SHP77 (cell line): ENCODE measurements around the gene CCL14.
A peak's percentile ranks its signal among the peaks of the same experiment; 100 is the strongest.
"Not testable (repeated sequence)": the region's sequence is repeated elsewhere in the genome, so short reads cannot be mapped to it uniquely, and the experiment has no call there.

Experiments
- DNase-seq, 2 experiments: peaks; one replicate each; lab custom pipeline; 2025; lab: John Stamatoyannopoulos, UW

CCL14 gene

DNA sequence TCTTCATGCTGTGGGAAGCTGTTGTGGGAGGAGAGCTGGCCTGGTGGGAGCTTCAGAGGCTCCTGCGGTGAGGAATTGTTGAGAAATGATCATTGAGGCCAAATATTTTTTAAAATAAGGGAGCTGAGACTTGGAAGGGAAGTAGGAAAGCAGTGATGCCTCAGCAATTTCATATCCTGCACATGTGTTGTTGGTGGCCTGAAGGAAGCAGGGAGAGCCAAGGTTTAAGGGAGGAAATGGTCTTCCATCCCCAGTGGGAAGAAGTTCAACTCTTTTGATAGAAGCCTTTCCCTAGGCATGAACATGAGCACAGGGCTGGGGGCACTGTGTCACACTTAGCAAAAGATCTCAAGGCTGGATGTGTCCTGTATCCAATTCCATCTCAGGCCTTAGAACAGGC is at the start of gene CCL14:
Gene CCL14, minus strand, starts transcription at position 87 of the 400 bp plus-strand sequence. Its CDS starts 80 bp downstream, at position 7.
- no peak for DNase-seq

DNA sequence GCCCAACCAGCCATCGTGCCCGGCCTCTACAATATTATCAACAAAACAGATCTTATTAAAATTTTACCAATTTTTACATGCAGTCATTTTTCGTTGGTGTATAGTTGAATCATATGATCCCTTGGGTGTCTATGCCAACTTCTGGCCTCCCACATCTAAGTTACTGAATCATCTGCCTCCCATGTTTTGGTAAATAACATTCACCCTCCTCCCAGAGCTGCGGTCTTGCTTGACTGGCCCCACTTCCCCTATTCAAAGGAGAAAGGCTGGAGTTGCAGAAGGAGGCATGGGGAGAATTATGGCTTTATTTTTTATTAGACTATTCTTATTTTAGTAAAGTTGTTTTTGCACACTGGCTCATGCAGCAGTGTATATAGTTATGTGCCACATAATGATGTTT is 49.7 kb upstream of the CCL14 start:
- DNase-seq, result no peak

DNA sequence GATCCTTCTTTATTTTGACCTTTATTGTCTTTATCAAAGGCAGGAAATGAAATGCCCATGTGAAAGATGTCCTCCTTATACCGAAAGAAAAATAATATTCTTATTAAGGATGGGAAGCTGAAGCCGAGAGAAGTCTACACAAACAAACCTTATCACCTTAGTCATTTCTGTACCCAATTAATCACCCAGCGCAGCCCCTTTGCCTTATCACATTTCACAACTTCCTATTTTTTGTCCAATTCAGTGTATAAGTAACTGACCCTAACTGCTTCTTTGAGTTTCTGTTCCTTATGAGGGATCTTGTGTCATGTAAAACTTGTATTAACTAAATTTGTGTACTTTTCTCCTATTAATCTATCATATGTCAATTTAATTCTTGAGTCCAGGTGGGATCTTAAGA is 47.6 kb upstream of the CCL14 start:
- no peak for DNase-seq

DNA sequence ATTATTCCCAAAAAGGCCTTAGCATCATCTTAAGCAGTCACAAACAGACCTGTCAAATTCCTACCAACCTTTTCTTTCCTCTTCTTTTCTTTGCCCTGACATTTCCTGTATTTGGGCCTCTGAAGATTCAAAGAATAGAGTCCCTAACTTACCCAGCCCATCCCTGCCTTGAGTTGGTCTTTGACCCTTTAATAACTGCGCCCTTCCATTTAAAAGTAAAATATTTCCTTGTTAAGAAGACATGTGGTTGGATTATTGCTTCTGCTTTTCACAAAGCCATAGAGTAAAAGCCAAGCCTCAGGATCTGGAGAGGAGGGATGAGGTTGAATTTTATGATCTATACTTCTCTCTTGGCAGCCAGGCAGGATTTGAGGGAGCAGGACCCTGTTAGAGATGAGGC is 44.4 kb upstream of the CCL14 start:
- no peak for DNase-seq

DNA sequence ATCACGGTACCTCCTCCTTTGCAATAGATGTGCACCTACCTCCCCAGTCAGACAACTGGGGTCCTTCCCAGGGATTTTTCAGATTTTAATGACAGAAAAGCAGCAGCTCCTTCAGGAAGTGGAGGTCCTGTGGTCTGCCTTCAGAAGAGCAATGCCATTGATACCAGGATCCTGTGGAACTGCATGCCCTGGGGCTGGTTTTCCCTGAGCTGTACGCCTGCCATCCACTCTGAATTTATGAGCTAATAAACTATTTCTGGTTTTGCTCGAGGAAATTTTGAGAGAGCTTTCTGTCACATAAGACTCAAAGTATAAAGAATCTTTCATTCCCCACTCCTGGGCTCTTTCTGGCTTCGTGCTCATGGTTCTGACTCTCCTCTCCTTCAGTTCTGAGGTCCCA is 41.2 kb upstream of the CCL14 start:
- no peak for DNase-seq

DNA sequence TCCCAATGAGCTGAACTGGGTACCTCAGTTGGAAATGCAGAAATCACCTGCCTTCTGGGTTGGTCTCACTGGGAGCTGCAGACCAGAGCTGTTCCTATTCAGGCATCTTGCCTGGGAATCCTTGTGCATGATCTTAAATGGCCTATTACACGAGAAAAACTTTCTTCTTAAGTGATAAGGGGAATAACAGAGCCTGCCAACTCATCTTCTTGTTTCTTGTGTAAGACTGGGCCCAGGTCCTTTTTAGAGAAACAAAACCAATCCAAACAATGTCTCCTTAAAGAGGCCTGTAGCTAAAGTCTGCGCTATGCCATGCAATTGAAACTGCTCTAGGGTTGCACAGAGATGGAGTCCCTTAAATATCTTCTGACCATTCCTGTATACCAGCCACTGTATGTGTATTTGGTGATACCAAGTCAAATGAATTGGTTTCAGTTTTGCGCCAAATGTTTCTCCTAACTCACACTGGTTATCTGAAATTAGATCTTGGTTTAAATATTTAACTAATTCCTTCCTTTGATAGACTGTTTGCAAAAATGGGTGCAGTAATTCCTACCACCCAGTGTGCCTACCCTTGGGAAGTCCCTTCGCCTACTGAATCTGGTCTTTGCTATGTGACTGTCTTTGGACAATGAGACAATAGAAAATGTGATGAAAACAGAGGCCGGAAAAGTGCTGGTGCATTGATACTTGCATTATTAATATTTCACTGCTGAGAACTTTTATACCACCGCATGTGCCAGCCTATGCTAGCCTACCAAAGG is 37.8 kb upstream of the CCL14 start:
- DNase-seq, result no peak

DNA sequence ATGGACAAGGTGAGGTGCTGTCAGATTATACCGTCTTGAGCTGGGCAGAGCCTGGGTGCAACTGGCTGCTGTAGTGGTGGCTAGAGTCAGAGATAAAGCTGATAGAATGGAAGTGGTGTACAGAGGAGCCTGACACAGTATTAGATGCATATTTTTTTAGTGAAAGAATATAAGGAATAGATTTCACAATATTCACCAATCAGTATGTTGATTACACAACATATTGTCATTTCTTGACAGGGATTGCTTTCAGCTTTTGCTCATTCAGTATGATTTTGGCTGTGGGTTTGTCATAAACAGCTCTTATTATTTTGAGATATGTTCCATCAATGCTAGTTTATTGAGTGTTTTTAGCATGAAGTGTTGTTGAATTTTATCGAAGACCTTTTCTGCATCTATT is 32.9 kb upstream of the CCL14 start:
- no peak for DNase-seq

DNA sequence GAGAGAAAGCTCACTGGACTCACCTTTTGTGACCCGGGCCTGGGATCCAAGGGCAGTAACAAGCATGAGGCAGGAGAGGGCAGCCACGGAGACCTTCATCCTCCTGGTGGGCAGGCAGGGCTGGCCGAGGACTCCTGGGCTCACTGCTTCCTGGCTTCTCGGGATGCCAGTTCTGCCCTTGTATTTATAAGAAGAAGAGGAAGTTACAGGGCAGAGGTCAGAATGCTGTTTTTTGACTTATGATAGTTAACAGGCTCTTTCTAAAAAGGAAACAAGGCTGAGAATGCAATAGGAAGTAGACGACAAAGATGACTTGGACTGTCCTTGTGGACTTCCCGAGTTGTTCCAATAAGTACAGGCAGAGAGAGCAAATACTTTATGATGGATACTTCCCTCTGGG is 31.3 kb upstream of the CCL14 start, which contains the start of gene CCL23:
Gene CCL23, minus strand, starts transcription at position 174 of the 400 bp plus-strand sequence. Its CDS starts 75 bp downstream, at position 99.
- no peak for DNase-seq

DNA sequence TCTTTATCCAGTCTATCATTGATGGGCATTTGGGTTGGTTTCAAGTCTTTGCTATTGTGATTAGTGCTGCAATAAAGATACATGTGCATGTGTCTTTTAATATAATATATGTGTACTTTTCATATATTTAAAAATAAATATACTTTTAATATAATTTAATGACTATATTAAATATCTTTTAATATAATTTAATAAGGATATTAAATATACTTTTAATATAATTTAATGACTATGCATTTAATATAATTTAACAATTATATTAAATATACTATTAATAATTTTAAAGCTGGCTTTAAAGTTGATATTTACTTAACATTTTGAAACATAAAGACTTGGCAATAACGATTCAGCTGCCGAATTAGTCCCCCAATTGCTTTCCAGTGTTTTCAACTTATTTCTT is 30.0 kb upstream of the CCL14 start:
- no peak for DNase-seq

DNA sequence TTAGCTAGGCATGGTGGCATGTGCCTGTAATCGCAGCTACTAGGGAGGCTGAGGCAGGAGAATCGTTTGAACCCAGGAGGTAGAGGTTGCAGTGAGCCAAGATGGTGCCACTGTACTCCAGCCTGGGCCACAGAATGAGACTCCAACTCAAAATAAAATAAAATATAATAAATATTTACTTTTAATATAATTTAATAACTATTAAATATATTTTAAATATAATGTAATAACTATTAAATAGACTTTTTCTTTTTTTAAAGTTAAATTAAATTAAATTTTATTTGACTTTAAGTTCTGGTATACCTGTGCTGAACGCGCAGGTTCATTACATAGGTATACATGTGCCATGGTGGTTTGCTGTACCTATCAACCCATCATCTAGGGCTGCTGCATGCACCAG is 29.4 kb upstream of the CCL14 start:
- DNase-seq, result not testable (repeated sequence)

DNA sequence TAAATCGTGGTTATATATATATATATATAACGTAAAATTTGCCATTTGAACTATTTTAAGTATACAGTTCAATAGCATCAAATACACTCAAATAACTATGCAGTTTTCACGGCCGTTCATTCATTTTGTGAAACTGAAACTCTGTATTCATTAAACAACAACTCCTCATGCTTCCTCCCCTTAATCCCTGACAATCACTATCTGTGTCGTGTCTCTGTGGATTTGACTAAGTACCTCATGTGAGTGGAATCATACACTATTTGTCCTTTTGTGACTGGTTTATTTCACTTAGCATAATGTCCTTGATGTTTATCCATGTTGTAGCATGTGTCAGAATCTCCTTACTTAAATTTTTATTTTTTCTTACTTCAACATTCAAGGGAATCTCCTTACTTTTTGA is 28.4 kb upstream of the CCL14 start:
- DNase-seq, result no peak

DNA sequence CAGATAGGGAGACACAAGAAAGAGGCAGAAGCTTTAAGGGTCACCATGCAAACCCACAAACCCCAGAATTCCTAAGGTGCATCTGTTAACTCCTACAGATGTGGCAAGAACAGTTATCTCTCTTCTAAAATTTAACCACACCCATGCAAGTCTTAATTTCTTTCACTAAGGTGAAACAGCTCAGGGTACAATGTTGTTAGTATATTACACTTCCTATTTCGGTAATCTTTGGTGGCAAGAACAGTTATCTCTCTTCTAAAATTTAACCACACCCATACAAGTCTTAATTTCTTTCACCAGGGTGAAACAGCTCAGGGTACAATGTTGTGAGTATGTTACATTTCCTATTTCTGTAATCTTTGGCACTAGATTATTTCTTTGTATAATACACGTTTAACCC is 24.7 kb upstream of the CCL14 start:
- no peak for DNase-seq

DNA sequence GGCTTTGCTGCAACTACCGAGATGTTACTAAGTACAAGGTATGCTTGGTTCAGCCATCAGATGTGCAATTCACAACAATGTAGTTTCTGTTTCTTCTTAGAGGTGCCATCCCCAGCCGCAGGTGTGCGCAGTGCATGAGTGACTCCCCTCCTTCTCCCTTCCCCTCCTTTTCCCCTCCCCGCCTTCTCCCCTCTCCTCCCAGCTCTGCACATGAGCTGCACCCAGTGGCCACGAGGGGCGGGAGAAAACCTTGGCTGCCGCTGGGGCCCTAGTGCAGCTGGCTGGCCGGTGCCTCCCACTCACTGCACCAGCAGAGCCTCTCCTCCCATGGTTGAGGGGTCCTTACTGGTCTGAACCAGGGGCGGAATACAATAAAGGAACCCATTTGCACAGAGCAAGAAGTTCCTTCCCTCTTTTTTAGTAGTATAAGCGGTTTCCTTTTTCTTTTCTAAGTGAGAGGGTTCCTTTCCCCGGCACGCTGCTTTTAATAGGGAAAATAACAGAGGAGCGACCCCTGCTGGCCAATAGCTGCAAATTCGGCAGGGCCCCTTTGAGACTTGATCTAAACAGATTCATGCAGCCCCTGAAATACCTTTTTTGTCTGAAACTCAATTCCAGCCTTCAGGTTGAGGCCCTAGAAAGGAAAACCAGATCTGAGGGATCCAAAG is 22.6 kb upstream of the CCL14 start:
- no peak for DNase-seq

DNA sequence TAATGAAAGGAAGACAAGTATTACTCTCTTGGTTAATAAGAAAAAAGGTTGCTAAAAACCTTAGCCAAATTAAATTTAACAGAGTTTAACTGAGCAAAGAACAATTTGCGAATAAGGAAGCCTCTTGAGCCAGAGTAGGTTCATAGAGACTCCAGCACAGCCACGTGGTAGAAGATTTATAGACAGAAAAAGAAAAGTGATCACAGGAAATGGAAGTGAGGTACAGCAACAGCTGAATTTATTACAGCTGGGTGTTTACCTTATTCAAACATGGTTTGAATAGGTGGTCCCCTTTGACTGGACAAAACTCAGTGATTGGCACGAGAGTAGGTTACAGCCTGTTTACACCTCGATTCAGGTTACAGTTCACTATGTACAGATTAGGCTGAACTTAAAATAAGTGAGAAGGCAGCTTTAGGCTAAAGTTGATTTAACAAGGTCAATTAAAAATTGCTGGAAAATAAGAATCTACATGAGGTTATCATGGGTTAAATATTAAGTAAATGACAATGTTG is 18.1 kb upstream of the CCL14 start:
- no peak for DNase-seq

DNA sequence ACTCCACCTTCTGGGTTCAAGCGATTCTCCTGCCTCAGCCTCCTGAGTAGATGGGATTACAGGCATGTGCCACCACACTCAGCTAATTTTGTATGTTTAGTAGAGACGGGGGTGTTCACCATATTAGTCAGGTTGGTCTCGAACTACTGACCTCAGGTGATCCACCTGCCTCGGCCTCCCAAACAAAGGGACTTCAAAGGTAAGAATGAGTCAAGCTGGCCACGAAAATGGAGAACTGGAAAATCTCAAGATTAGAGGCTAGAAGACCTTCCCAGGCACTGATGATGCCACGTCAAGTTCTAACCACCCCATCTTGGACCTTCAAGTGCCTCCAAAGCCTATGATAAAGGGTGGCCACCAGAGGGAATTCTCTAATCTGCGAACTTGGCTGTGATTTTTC is 16.1 kb upstream of the CCL14 start:
- no peak for DNase-seq

DNA sequence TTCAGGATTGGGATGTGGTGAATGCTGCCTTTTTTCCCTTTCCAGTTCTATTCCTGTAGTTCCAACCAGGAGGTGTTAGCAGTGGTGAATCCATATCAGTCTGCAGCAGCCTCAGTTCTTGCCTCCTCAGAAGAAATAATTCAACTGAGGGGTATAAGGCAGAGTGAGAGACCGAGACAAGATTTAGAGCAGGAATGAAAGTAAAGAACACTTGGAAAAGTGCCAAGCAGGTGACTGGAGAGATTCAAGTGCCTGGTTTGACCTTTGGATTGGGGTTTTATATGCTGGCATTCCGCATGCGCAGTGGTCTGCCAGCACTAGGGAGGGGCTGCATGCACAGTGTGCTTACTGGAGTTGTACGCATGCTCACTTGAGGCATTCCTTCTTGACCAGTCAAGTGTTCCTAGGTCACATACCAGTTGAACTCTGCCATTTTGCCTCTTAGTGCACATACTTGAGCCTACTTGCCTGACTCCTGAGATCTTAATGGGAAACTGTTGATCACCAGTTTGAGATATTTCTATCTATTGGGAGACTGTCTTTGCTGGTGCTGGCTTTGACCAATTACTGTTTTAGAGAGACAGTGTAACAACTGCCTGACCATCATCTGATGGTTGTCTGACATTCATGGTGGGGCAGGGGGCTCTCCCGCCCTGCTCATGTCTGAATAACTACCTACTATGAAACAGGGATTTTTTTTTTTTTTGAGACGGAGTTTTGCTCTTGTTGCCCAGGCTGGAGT is 15.5 kb upstream of the CCL14 start:
- DNase-seq, result peak; percentile 13 to 29

DNA sequence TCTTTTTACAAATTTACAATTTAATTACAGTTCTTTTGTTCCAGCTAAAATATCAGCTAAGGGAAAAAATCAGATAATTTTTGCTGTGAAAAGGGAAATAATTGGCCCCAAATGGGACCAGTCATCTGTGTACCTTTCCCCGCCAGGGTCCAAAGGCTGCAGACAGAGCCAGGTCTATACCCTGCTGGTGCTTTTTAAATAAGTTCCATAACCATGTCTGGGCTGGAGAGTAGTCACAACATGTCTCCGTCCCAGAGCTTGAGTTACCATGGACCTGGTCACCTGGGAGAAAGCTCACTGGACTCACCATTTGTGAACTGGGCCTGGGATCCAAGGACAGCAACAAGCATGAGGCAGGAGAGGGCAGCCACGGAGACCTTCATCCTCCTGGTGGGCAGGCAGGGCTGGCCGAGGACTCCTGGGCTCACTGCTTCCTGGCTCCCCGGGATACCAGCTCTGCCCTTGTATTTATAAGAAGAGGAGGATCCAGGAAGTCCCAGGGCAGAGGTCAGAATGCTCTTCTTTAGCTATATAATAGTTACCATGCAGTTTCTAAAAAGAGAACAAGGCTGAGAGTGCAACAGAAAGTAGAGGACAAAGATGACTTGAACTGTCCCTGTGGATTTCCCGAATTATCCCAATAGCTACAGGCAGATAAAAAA is 14.7 kb upstream of the CCL14 start, which contains the start of gene CCL15:
Gene CCL15, minus strand, starts transcription at position 444 of the 662 bp plus-strand sequence. Its CDS starts 61 bp downstream, at position 383.
- DNase-seq, result no peak

DNA sequence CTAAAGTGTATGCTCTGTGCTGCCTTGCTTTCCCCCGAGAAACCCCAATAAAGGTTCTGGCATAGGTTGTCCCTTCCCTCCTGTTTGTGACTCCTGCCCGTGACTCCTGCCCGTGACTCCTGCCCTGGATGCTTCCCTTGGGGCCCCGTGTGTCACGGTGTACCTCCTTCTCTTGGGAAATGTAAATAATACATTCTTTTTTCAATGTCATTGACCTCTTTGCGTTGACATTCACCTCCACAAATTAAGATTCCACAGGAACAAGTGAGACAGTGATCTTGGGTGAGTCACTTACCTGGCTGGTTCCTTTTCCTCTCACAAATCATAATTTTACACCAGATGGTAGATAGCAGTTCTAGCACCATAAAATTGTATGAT is 14.2 kb upstream of the CCL14 start:
- DNase-seq, result no peak

DNA sequence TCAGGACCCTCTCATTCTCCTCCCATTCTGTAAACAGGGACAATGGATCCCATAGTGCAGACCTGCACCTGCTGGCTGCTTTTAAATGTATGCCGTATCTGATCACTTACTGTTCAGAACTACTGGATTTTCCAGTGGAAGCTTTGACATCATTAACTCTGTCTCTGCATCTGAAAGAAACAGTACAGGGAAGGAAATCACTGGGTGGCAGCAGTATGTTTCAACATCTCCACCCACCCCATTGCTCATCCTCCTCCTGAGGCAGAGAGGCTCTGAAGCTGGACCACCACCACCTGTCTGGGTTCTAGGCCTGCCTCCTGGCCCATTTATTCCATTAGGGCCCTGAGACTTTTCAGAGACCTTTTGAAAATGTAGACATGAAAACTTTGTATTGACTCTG is 12.2 kb upstream of the CCL14 start:
- no peak for DNase-seq

DNA sequence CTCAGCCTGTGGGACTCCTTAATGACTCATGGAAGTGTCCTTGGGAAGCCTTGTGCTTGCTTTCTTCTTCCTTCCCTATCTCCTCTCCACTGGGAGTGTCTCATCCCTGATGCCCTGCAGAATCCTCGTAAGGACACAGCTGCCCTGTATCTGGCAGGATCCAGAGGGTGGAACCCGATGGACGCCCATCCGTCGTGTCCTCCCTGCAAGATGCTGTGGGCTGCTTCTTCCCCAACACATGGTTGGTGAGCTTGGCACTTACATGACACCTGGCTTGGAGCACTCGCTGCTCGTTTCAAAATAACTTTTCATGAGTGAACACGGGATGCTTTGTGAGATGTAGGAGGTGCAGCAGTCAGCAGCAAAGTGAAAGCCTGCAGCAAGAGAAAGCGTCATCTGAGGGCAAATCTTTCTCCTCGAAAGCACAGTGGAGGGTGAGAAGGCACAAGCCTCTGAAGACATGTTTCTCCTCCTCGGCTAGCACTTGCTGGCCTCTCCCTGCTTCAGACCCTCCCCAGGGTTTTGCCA is 11.6 kb upstream of the CCL14 start:
- DNase-seq, result no peak

DNA sequence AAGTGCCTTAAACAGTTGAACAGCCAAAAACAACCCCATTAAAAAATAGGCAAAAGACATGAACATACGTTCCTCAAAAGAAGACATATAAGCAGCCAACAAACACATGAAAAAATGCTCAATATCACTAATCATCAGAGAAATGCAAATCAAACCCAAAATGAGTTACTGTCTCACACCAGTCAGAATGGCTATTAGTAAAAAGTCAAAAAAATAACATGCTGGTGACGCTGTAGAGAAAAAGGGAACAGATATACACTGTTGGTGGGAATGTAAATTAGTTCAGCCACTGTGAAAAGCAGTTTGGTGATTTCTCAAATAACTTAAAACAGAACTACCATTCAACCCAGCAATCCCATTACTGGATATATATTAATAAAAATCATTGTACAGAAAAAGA is 8.8 kb upstream of the CCL14 start:
- not testable (repeated sequence) for DNase-seq

DNA sequence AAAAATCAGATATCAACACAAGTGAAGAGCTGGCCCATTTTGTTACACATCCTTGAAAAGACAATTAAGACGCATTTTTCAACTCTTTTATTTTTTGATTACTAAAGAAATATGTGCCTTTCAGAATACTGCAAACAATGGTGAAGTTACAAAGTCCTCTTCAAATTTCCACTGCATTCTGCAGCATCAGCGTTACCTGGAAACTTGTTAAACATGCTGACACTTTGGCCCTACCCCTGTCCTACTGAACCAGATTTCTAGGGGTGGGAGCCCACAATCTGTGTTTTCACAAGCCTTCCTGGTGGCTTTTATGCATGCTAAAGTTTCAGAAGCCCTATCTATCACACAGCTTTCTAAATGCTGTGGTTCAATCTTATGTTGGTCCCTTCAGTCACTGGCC is 4.5 kb upstream of the CCL14 start:
- no peak for DNase-seq
